Keratinocyte (primary cell): Measurements from ENCODE around the gene ENDOG. TPM values are rescaled to one million over a fixed set of nuclear protein-coding genes. Genes with fewer than 3 reads are reported as not detected.

Experiments used
- DNase-seq: peaks from one replicate; pipeline ENCODE4 v3.0.0-alpha.2; 2011; ENCODE audit warnings: low read depth, missing footprints, low spot score
- FAIRE-seq: peaks from 2 replicates; lab custom pipeline; 2011; peaks lifted over from hg19 to GRCh38; lab: Jason Lieb, UNC
- H2AFZ ChIP-seq: 2 replicates; pipeline ENCODE4 v1.6.0; 2012; ENCODE audit warnings: low read length, control low read depth, inconsistent platforms; ENCODE audit not compliant: control insufficient read depth
- H3K27ac ChIP-seq: 2 replicates; pipeline ENCODE4 v1.5.1; 2011; ENCODE audit warnings: low read length; ENCODE audit not compliant: control insufficient read depth, insufficient read depth
- H3K27me3 ChIP-seq: 3 replicates; pipeline ENCODE4 v1.6.0; 2011; ENCODE audit warnings: low read length; ENCODE audit not compliant: control insufficient read depth, insufficient read depth; ENCODE audit errors: extremely low read depth
- H3K36me3 ChIP-seq, 2 experiments: 2 replicates in 1 of 2; 3 replicates in 1 of 2; pipeline ENCODE4 v1.5.1; 2011; ENCODE audit warnings: low read length in 2 of 2, mild to moderate bottlenecking in 1 of 2; ENCODE audit not compliant: control insufficient read depth in 2 of 2, insufficient read depth in 2 of 2; ENCODE audit errors: extremely low read depth in 1 of 2
- H3K4me1 ChIP-seq: 3 replicates; pipeline ENCODE4 v1.5.1; 2011; ENCODE audit warnings: low read length; ENCODE audit not compliant: control insufficient read depth, insufficient read depth; ENCODE audit errors: extremely low read depth
- H3K4me2 ChIP-seq: 3 replicates; pipeline ENCODE4 v1.6.0; 2011; ENCODE audit warnings: low read depth, low read length; ENCODE audit not compliant: control insufficient read depth, insufficient read depth; ENCODE audit errors: extremely low read depth
- H3K4me3 ChIP-seq, 3 experiments: fragments of 200-600 bp in 1 of 3; sonication (generic) in 1 of 3; 2 replicates in 2 of 3; 3 replicates in 1 of 3; pipeline ENCODE4 v1.5.1; 2011 to 2016; ENCODE audit warnings: low read length in 3 of 3, mild to moderate bottlenecking in 3 of 3, control low read depth in 2 of 3, inconsistent platforms in 1 of 3, low read depth in 1 of 3, mixed read lengths in 1 of 3, mixed run types in 1 of 3, moderate library complexity in 1 of 3; ENCODE audit not compliant: control insufficient read depth in 2 of 3, insufficient read depth in 2 of 3; ENCODE audit errors: extremely low read depth in 1 of 3
- H3K79me2 ChIP-seq: 2 replicates; pipeline ENCODE4 v1.6.0; 2012; ENCODE audit warnings: low read length; ENCODE audit not compliant: control insufficient read depth, insufficient read depth
- H3K9ac ChIP-seq: 3 replicates; pipeline ENCODE4 v1.6.0; 2011; ENCODE audit warnings: low read length; ENCODE audit not compliant: control insufficient read depth, insufficient read depth; ENCODE audit errors: extremely low read depth
- H3K9me1 ChIP-seq: 3 replicates; pipeline ENCODE4 v1.6.0; 2011; ENCODE audit warnings: low read length; ENCODE audit not compliant: control insufficient read depth, insufficient read depth; ENCODE audit errors: extremely low read depth
- H3K9me3 ChIP-seq: 2 replicates; pipeline ENCODE4 v1.5.1; 2012; ENCODE audit warnings: low read depth, low read length; ENCODE audit not compliant: control insufficient read depth
- H4K20me1 ChIP-seq: 3 replicates; pipeline ENCODE4 v1.6.0; 2011; ENCODE audit warnings: low read length; ENCODE audit not compliant: control insufficient read depth, insufficient read depth; ENCODE audit errors: extremely low read depth
- EZH2 ChIP-seq: IDR thresholded peaks from one replicate; pipeline ENCODE4 v1.6.1; 2012; ENCODE audit warnings: inconsistent platforms, mild to moderate bottlenecking, low read length, moderate library complexity
- dilution Hi-C: fragments of 300-500 bp; cut with MboI; formaldehyde crosslinking; loops from one replicate; pipeline ENCODE4 v1.7.0; 2020; ENCODE audit warnings: low sequenced_read_pairs; ENCODE audit not compliant: extremely low pct_ligation_motif_present
- polyA plus RNA-seq, 5 experiments: library from polyadenylated mRNA; depleted of rRNA in 3 of 5; stranded (reverse) in 3 of 5; stranded (forward) in 1 of 5; unstranded in 1 of 5; fragments of >200 nt; gene quantifications; 1 replicate in 1 of 5; 2 replicates in 3 of 5; 3 replicates in 1 of 5; pipeline versions ENCODE4 v1.2.1 to v1.2.3, GENCODE V29; 2011 to 2012; ENCODE audit warnings: missing spikeins in 2 of 5, low read depth in 1 of 5, low replicate concordance in 1 of 5
- TF ChIP-seq, protein P1 (sequence below), 3 experiments: IDR thresholded peaks in 1 of 3; conservative IDR thresholded peaks in 1 of 3; optimal IDR thresholded peaks in 1 of 3; 2 replicates in 2 of 3; 3 replicates in 1 of 3; pipeline versions ENCODE3 to v1.5.1; 2011; ENCODE audit warnings: low read length in 3 of 3, mild to moderate bottlenecking in 3 of 3, moderate library complexity in 2 of 3, control low read depth in 1 of 3, inconsistent platforms in 1 of 3; ENCODE audit not compliant: insufficient read depth in 2 of 3; ENCODE audit errors: extremely low read depth in 1 of 3

ENDOG gene
- polyA plus RNA-seq, 1 donor (not counting 4 experiments of a cell fraction or from before 2014, with no cell fraction given): 10.2 TPM

DNA sequence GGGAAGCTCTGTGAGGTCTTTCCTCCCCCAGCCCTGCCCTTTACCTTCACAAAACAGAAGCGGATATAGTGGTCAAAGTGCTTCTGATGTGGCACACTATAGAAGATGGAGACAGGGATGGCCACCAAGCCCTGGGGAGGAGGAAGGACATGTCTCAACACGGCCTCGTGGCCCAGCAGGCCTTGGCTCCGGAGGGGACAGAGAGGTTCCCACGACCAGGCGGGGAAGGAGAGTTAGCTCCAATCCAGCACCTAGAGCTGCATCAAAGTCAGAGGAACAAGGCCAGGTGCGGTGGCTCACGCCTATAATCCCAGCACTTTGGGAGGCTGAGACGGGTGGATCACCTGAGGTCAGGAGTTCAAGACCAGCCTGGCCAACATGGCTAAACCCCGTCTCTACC is 15.4 kb downstream of the ENDOG start:
- dilution Hi-C loops: no loop called here
- TF ChIP-seq EZH2: no peak
- TF ChIP-seq, protein P1, sequence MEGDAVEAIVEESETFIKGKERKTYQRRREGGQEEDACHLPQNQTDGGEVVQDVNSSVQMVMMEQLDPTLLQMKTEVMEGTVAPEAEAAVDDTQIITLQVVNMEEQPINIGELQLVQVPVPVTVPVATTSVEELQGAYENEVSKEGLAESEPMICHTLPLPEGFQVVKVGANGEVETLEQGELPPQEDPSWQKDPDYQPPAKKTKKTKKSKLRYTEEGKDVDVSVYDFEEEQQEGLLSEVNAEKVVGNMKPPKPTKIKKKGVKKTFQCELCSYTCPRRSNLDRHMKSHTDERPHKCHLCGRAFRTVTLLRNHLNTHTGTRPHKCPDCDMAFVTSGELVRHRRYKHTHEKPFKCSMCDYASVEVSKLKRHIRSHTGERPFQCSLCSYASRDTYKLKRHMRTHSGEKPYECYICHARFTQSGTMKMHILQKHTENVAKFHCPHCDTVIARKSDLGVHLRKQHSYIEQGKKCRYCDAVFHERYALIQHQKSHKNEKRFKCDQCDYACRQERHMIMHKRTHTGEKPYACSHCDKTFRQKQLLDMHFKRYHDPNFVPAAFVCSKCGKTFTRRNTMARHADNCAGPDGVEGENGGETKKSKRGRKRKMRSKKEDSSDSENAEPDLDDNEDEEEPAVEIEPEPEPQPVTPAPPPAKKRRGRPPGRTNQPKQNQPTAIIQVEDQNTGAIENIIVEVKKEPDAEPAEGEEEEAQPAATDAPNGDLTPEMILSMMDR (optimal IDR thresholded peaks at IDR 0.05 in 1 of 3, IDR thresholded peaks at IDR 0.05 in 1 of 3, conservative IDR thresholded peaks at IDR 0.05 in 1 of 3; ENCODE audit: extremely low read depth in 1 of 3, insufficient read depth in 2 of 3, low read length in 3 of 3): no peak
- no peak overlapping the region for H3K4me3 ChIP-seq
- no peak overlapping the region for H3K27ac ChIP-seq
- H3K36me3 ChIP-seq: peaks cover 13 to 16% of the 10 kb centered on the region in 2 experiments
- no peak overlapping the region for H3K9ac ChIP-seq
- H3K4me2 ChIP-seq: no peak overlapping the region
- H3K4me1 ChIP-seq: peaks cover 2% of the 10 kb centered on the region
- no peaks in the 10 kb centered on the region for H3K9me3 ChIP-seq
- H3K9me1 ChIP-seq: no peaks in the 10 kb centered on the region
- FAIRE-seq (no peak), DNase-seq (no peak)
- no peaks in the 10 kb centered on the region for H3K27me3 ChIP-seq
- H2AFZ ChIP-seq: no peak overlapping the region
- no peaks in the 10 kb centered on the region for H4K20me1 ChIP-seq
- H3K79me2 ChIP-seq: peaks cover 6% of the 10 kb centered on the region

DNA sequence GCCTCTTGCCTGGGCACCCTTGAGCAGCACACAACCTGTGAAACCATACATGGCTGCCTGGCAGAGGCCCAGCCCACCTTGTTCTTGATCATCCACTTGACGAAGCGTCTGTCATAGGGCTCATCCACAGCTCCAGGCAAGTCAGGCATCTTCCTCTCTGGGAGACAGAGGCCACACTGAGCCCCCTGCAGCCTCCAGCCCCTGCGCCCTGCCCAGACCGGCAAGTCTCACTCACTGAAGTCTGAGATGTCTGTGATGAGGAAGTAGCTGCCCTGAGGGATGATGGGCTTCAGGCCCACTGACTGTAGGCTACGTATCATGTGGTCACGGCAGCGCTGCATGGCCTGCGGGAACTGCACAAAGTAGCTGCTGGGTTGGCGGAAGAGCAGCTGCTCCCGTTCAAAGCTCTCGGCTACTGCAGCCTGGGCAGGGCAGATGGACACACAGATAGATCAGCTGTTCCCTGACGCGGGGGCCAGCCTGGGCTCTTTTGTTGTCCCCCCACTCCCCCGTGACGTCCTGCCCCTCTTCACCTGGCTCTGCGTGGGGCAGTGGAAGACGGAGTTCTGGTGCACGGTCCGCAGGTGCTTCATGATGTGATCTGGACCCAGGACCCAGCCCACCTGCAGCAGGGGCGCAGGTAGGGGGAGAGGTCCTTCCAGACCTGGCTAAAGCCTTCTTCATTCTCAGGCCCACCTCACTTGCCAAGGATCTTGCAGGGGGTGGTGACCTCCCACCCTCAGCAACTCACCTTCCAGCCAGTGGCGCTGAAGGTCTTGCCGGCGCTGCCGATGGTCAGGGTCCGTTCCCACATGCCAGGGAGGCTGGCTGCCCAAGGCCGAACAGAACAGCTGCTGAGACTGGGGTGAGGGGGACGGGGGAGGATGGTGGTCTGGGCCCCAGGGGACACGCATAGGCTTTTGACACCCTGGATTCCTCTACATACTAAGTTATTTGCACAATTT is 17.2 kb downstream of the ENDOG start:
- no peak for FAIRE-seq
- Histone ChIP-seq H2AFZ (no peak overlapping the region), H3K9me3 (no peaks in the 10 kb centered on the region), H3K4me3 (no peak overlapping the region), H3K4me1 (no peaks in the 10 kb centered on the region), H4K20me1 (no peaks in the 10 kb centered on the region), H3K9me1 (no peaks in the 10 kb centered on the region), H3K79me2 (no peaks in the 10 kb centered on the region), H3K36me3 (peaks cover 13 to 16% of the 10 kb centered on the region in 2 experiments), H3K9ac (no peak overlapping the region), H3K4me2 (no peak overlapping the region), H3K27ac (no peak overlapping the region), H3K27me3 (no peaks in the 10 kb centered on the region)
- dilution Hi-C loops: no loop called here
- no peak for TF ChIP-seq EZH2
- TF ChIP-seq, protein P1 (optimal IDR thresholded peaks at IDR 0.05 in 1 of 3, IDR thresholded peaks at IDR 0.05 in 1 of 3, conservative IDR thresholded peaks at IDR 0.05 in 1 of 3; ENCODE audit: extremely low read depth in 1 of 3, insufficient read depth in 2 of 3, low read length in 3 of 3): no peak
- no peak for DNase-seq
